Trophoblast cell (in vitro differentiated cells and primary cell): ENCODE data around the gene LRRC57.

Experiments
- DNase-seq, 2 donors: peaks; one replicate each; pipeline ENCODE4 v3.0.0-alpha.2; 2016
- H2AFZ ChIP-seq: 2 replicates; pipeline ENCODE4 v1.6.1; 2013; ENCODE audit warnings: low read length, moderate library complexity, mild to moderate bottlenecking; ENCODE audit not compliant: insufficient read depth, poor library complexity
- H2AK5ac ChIP-seq: 2 replicates; pipeline ENCODE4 v1.6.1; 2013; ENCODE audit warnings: mild to moderate bottlenecking, low read length
- H2BK120ac ChIP-seq: 2 replicates; pipeline ENCODE4 v1.6.1; 2013; ENCODE audit warnings: low read length, mild to moderate bottlenecking, moderate library complexity; ENCODE audit not compliant: insufficient read depth, poor library complexity
- H2BK12ac ChIP-seq: 2 replicates; pipeline ENCODE4 v1.6.1; 2013; ENCODE audit warnings: mild to moderate bottlenecking, low read length, moderate library complexity
- H2BK5ac ChIP-seq: 2 replicates; pipeline ENCODE4 v1.6.1; 2013; ENCODE audit warnings: low read length, low read depth, moderate library complexity, mild to moderate bottlenecking; ENCODE audit not compliant: poor library complexity
- H3K14ac ChIP-seq: 2 replicates; pipeline ENCODE4 v1.6.1; 2013; ENCODE audit warnings: mild to moderate bottlenecking, low read length
- H3K18ac ChIP-seq: 2 replicates; pipeline ENCODE4 v1.6.1; 2013; ENCODE audit warnings: mild to moderate bottlenecking, low read length
- H3K23ac ChIP-seq: 2 replicates; pipeline ENCODE4 v1.6.1; 2013; ENCODE audit warnings: low read length
- H3K27ac ChIP-seq: 2 replicates; pipeline ENCODE4 v1.5.1; 2013; ENCODE audit warnings: low read depth, mild to moderate bottlenecking, inconsistent platforms, low read length, moderate library complexity
- H3K27me3 ChIP-seq: 2 replicates; pipeline ENCODE4 v1.6.1; 2013; ENCODE audit warnings: inconsistent platforms, mild to moderate bottlenecking, low read length, moderate library complexity; ENCODE audit not compliant: insufficient read depth
- H3K36me3 ChIP-seq, 2 experiments: 1 replicate in 1 of 2; 2 replicates in 1 of 2; pipeline ENCODE4 v1.6.1; 2013; ENCODE audit warnings: low read length in 2 of 2, mild to moderate bottlenecking in 2 of 2, moderate library complexity in 1 of 2; ENCODE audit not compliant: insufficient read depth in 2 of 2, control insufficient read depth in 1 of 2
- H3K4ac ChIP-seq: 2 replicates; pipeline ENCODE4 v1.6.1; 2013; ENCODE audit warnings: low read depth, mild to moderate bottlenecking, low read length, moderate library complexity
- H3K4me1 ChIP-seq, 2 experiments: 1 replicate in 1 of 2; 2 replicates in 1 of 2; pipeline ENCODE4 v1.6.1; 2013; ENCODE audit warnings: low read length in 2 of 2, mild to moderate bottlenecking in 2 of 2, moderate library complexity in 1 of 2; ENCODE audit not compliant: insufficient read depth in 2 of 2, control insufficient read depth in 1 of 2
- H3K4me2 ChIP-seq: 2 replicates; pipeline ENCODE4 v1.6.1; 2013; ENCODE audit warnings: inconsistent platforms, mild to moderate bottlenecking, low read length, moderate library complexity
- H3K4me3 ChIP-seq: 2 replicates; pipeline ENCODE4 v1.5.1; 2013; ENCODE audit warnings: mild to moderate bottlenecking, low read depth, low read length, inconsistent platforms
- H3K79me1 ChIP-seq: one replicate; pipeline ENCODE4 v1.6.1; 2013; ENCODE audit warnings: low read length
- H3K79me2 ChIP-seq: 2 replicates; pipeline ENCODE4 v1.6.1; 2013; ENCODE audit warnings: low read length, mild to moderate bottlenecking; ENCODE audit not compliant: control insufficient read depth, insufficient read depth, poor library complexity
- H3K9ac ChIP-seq: 2 replicates; pipeline ENCODE4 v1.6.1; 2013; ENCODE audit warnings: mild to moderate bottlenecking, low read length
- H3K9me3 ChIP-seq: 2 replicates; pipeline ENCODE4 v1.6.1; 2013; ENCODE audit warnings: low read depth, mild to moderate bottlenecking, control low read depth, inconsistent platforms, low read length; ENCODE audit not compliant: insufficient read depth
- H4K12ac ChIP-seq: 2 replicates; pipeline ENCODE4 v1.6.1; 2013; ENCODE audit warnings: low read depth, mild to moderate bottlenecking, low read length, moderate library complexity
- H4K8ac ChIP-seq: 2 replicates; pipeline ENCODE4 v1.6.1; 2013; ENCODE audit warnings: low read depth, mild to moderate bottlenecking, low read length, moderate library complexity
- H4K91ac ChIP-seq: one replicate; pipeline ENCODE4 v1.6.1; 2013; ENCODE audit warnings: low read depth, mild to moderate bottlenecking, low read length, moderate library complexity
- WGBS: extraction: QIAGEN DNeasy Blood & Tissue Kit; methylation state at CpG from one replicate; pipeline ENCODE4 v1.1.7; 2013; ENCODE audit warnings: missing lambda C conversion rate; ENCODE audit not compliant: insufficient read length, insufficient coverage; ENCODE audit errors: extremely low coverage; 5-methylcytosine and 5-hydroxymethylcytosine counted together

The LRRC57 gene

DNA sequence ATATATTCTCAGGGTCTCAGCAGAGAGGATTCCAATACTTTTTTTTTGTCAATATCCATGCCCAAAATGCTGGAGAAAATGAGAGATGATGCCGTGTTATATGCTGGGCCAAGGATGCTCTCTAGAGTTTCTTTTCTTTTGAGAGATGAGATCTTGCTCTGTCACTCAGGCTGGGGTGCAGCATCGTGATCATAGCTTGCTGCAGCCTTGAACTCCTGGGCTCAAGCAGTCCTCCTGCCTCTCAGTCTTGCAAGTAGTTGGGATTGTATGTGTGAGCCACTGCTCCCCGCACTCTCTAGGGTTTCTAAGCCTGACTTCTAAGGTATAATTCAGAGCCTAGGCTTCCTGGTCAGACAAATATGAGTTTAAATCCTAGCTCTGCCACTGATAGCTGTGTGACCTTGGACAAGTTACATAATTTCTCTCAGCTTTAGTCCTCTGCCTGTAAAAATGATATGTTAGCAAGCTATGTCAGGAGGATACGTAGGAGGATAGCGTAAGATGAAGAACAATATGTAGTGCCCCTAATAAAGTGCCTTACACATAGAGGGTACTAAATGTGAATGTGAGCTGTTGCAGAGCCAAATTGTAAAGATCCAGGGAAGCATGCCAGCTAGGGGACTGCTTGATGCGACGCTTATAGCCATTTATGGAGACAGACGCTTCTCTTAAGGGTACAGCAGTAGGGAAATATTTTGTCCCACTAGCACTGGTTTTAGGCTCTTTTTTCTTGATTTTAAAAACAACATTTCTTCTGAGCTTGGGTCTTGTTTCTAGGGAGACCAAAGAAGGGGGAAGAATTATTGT is 34.2 kb upstream of the LRRC57 start:
- no peak overlapping the region for H3K23ac ChIP-seq
- H3K18ac ChIP-seq, result no peak overlapping the region
- no peak overlapping the region for H4K91ac ChIP-seq
- no peak overlapping the region for H2BK120ac ChIP-seq
- WGBS, result no CpG with 5 or more reads among the region's 8 CpGs
- no peak overlapping the region for H2AFZ ChIP-seq
- H4K8ac ChIP-seq, result no peak overlapping the region
- no peak overlapping the region for H3K9ac ChIP-seq
- no peaks in the 10 kb centered on the region for H3K79me2 ChIP-seq
- no peaks in the 10 kb centered on the region for H3K36me3 ChIP-seq
- H3K14ac ChIP-seq, result no peak overlapping the region
- H3K4me1 ChIP-seq, result peaks cover 0 to 3% of the 10 kb centered on the region in 2 experiments
- H2AK5ac ChIP-seq, result no peak overlapping the region
- H3K27me3 ChIP-seq, result peaks cover 2% of the 10 kb centered on the region
- no peak overlapping the region for H3K4me3 ChIP-seq
- H3K4me2 ChIP-seq, result no peak overlapping the region
- H3K27ac ChIP-seq, result no peak overlapping the region
- DNase-seq, result no peak
- no peak overlapping the region for H4K12ac ChIP-seq
- H3K9me3 ChIP-seq, result no peaks in the 10 kb centered on the region
- no peaks in the 10 kb centered on the region for H3K79me1 ChIP-seq
- H3K4ac ChIP-seq, result no peak overlapping the region
- no peak overlapping the region for H2BK5ac ChIP-seq
- H2BK12ac ChIP-seq, result no peak overlapping the region

GRCh38 chr15:42581272-42581730 is 32.7 kb upstream of the LRRC57 start:
- no peak overlapping the region for H3K18ac ChIP-seq
- H3K4me1 ChIP-seq, result peaks cover 0 to 3% of the 10 kb centered on the region in 2 experiments
- peak overlapping the region; percentile 28 for H3K14ac ChIP-seq
- peak; percentile 71 to 83 for DNase-seq
- no peak overlapping the region for H2BK12ac ChIP-seq
- no peak overlapping the region for H2AK5ac ChIP-seq
- H3K36me3 ChIP-seq, result no peaks in the 10 kb centered on the region
- no peak overlapping the region for H2BK5ac ChIP-seq
- H2AFZ ChIP-seq, result peak overlapping the region; percentile 68
- no peaks in the 10 kb centered on the region for H3K79me1 ChIP-seq
- peak overlapping the region; percentile 68 for H3K4me2 ChIP-seq
- H3K9ac ChIP-seq, result no peak overlapping the region
- H2BK120ac ChIP-seq, result no peak overlapping the region
- peak overlapping the region; percentile 64 for H3K4me3 ChIP-seq
- H4K91ac ChIP-seq, result no peak overlapping the region
- H4K8ac ChIP-seq, result peak overlapping the region; percentile 71
- H3K27ac ChIP-seq, result no peak overlapping the region
- WGBS, result no CpG with 5 or more reads among the region's 37 CpGs
- no peak overlapping the region for H3K4ac ChIP-seq
- no peak overlapping the region for H3K23ac ChIP-seq
- H3K27me3 ChIP-seq, result peaks cover 7% of the 10 kb centered on the region
- no peak overlapping the region for H4K12ac ChIP-seq
- H3K9me3 ChIP-seq, result no peaks in the 10 kb centered on the region
- H3K79me2 ChIP-seq, result no peaks in the 10 kb centered on the region

GRCh38 chr15:42578984-42579537 is 30.5 kb upstream of the LRRC57 start:
- DNase-seq, result no peak
- Histone ChIP-seq H3K4me2 (no peak overlapping the region), H3K14ac (no peak overlapping the region), H3K4me3 (no peak overlapping the region), H4K8ac (no peak overlapping the region), H4K12ac (no peak overlapping the region), H3K4me1 (peaks cover 6 to 11% of the 10 kb centered on the region in 2 experiments), H3K79me1 (peaks cover 2% of the 10 kb centered on the region), H2AFZ (no peak overlapping the region), H3K9me3 (no peaks in the 10 kb centered on the region), H3K36me3 (no peaks in the 10 kb centered on the region), H2BK5ac (no peak overlapping the region), H2AK5ac (no peak overlapping the region), H3K79me2 (no peaks in the 10 kb centered on the region), H3K4ac (no peak overlapping the region), H3K9ac (no peak overlapping the region), H2BK12ac (no peak overlapping the region), H4K91ac (no peak overlapping the region), H3K27ac (no peak overlapping the region), H3K27me3 (peaks cover 14% of the 10 kb centered on the region), H2BK120ac (no peak overlapping the region), H3K18ac (no peak overlapping the region), H3K23ac (no peak overlapping the region)
- no CpG with 5 or more reads among the region's 2 CpGs for WGBS

DNA sequence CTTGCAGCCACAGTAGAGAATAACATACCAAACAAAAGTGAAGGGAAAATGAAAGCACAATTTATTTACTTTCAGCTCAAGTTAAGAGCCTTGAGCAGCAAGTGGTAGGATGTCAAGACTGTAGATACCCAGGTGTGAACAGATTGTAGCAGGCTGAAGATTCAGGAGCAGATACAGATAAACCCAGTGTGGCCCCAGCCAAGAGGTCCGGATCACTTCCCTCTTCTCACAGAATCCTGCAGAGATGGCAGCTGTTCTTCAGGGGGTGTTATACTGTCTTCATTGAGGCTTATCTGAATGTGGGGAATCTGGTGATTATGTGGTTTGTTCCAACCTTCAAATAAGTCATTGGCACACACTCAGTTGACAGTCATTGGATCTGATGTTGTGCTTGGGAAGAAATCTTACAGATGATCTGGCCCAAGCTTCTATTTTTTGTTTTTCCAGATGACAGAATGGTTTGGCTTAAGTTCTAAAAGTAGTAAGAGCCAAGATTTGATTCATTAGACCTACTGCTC is 29.0 kb upstream of the LRRC57 start:
- no peak for DNase-seq
- Histone ChIP-seq H4K91ac (no peak overlapping the region), H3K79me1 (peaks cover 2% of the 10 kb centered on the region), H3K79me2 (no peaks in the 10 kb centered on the region), H3K9me3 (no peaks in the 10 kb centered on the region), H3K9ac (no peak overlapping the region), H3K4me3 (no peak overlapping the region), H3K23ac (no peak overlapping the region), H3K14ac (no peak overlapping the region), H2AK5ac (no peak overlapping the region), H3K4me1 (peaks cover 6 to 11% of the 10 kb centered on the region in 2 experiments), H3K36me3 (no peaks in the 10 kb centered on the region), H2BK5ac (no peak overlapping the region), H4K8ac (no peak overlapping the region), H4K12ac (no peak overlapping the region), H3K27me3 (peaks cover 14% of the 10 kb centered on the region), H3K27ac (no peak overlapping the region), H2BK120ac (no peak overlapping the region), H2AFZ (no peak overlapping the region), H3K4ac (no peak overlapping the region), H3K4me2 (no peak overlapping the region), H2BK12ac (no peak overlapping the region), H3K18ac (no peak overlapping the region)
- no CpG with 5 or more reads among the region's 1 CpG for WGBS
